Astrocyte (in vitro differentiated cells and primary cell): ENCODE measurements around the gene SLC35B2. TPM values are rescaled to one million over a fixed set of nuclear protein-coding genes. Genes with fewer than 3 reads are reported as not detected.

Source experiments
- DNase-seq: peaks from one replicate; pipeline ENCODE4 v3.0.0-alpha.2; 2010; ENCODE audit warnings: low read depth
- FAIRE-seq: peaks from 2 replicates; lab custom pipeline; 2011; peaks lifted over from hg19 to GRCh38; lab: Jason Lieb, UNC
- H2AFZ ChIP-seq: 2 replicates; pipeline ENCODE4 v1.6.0; 2012; ENCODE audit warnings: low read depth, low read length, inconsistent platforms
- H3K27ac ChIP-seq: 2 replicates; pipeline ENCODE4 v1.5.1; 2011; ENCODE audit warnings: low read depth, low read length, inconsistent platforms
- H3K27me3 ChIP-seq: 2 replicates; pipeline ENCODE4 v1.6.0; 2011; ENCODE audit warnings: low read length, inconsistent platforms; ENCODE audit not compliant: insufficient read depth
- H3K36me3 ChIP-seq: 2 replicates; pipeline ENCODE4 v1.5.1; 2011; ENCODE audit warnings: low read length, inconsistent platforms; ENCODE audit not compliant: insufficient read depth
- H3K4me1 ChIP-seq: 2 replicates; pipeline ENCODE4 v1.5.1; 2011; ENCODE audit warnings: low read length, inconsistent platforms; ENCODE audit not compliant: insufficient read depth
- H3K4me2 ChIP-seq: 2 replicates; pipeline ENCODE4 v1.6.0; 2012; ENCODE audit warnings: low read length, inconsistent platforms
- H3K4me3 ChIP-seq: 2 replicates; pipeline ENCODE4 v1.5.1; 2011; ENCODE audit warnings: low read depth, mild to moderate bottlenecking, low read length, inconsistent platforms; ENCODE audit not compliant: insufficient read depth
- H3K79me2 ChIP-seq: 2 replicates; pipeline ENCODE4 v1.6.0; 2012; ENCODE audit warnings: mild to moderate bottlenecking, low read length, inconsistent platforms; ENCODE audit not compliant: insufficient read depth
- H3K9ac ChIP-seq: 2 replicates; pipeline ENCODE4 v1.6.0; 2012; ENCODE audit warnings: mild to moderate bottlenecking, low read length, inconsistent platforms
- H3K9me3 ChIP-seq: 2 replicates; pipeline ENCODE4 v1.5.1; 2012; ENCODE audit warnings: low read depth, mild to moderate bottlenecking, low read length, inconsistent platforms; ENCODE audit not compliant: insufficient read depth
- H4K20me1 ChIP-seq: 2 replicates; pipeline ENCODE4 v1.6.0; 2012; ENCODE audit warnings: low read length, inconsistent platforms; ENCODE audit not compliant: insufficient read depth
- H3K27ac Mint-ChIP-seq: one replicate; pipeline ENCODE4 v1.8.0; 2021; ENCODE audit warnings: mild to moderate bottlenecking, mixed read lengths; ENCODE audit not compliant: unreplicated experiment
- H3K27me3 Mint-ChIP-seq: one replicate; pipeline ENCODE4 v1.8.0; 2021; ENCODE audit warnings: low read depth, mixed read lengths; ENCODE audit not compliant: unreplicated experiment
- H3K36me3 Mint-ChIP-seq: one replicate; pipeline ENCODE4 v1.8.0; 2021; ENCODE audit warnings: low read depth, mixed read lengths; ENCODE audit not compliant: unreplicated experiment
- H3K4me1 Mint-ChIP-seq: one replicate; pipeline ENCODE4 v1.8.0; 2021; ENCODE audit warnings: low read depth, mixed read lengths; ENCODE audit not compliant: unreplicated experiment
- H3K4me3 Mint-ChIP-seq: one replicate; pipeline ENCODE4 v1.8.0; 2021; ENCODE audit warnings: mild to moderate bottlenecking, moderate library complexity, mixed read lengths; ENCODE audit not compliant: unreplicated experiment
- H3K9me3 Mint-ChIP-seq: one replicate; pipeline ENCODE4 v1.8.0; 2021; ENCODE audit warnings: mild to moderate bottlenecking, mixed read lengths; ENCODE audit not compliant: unreplicated experiment
- EZH2 ChIP-seq: IDR thresholded peaks from 2 replicates; pipeline ENCODE4 v1.6.1; 2012; ENCODE audit warnings: mild to moderate bottlenecking, low read length, inconsistent platforms; ENCODE audit not compliant: insufficient read depth
- total RNA-seq: library from RNA; stranded (reverse); gene quantifications from 2 replicates; pipeline ENCODE4 v1.2.1, GENCODE V29; 2021
- TF ChIP-seq, protein P1 (sequence below): IDR thresholded peaks from 2 replicates; pipeline ENCODE4 v1.5.1; 2011; ENCODE audit warnings: low read depth, mild to moderate bottlenecking, inconsistent platforms, low read length, moderate library complexity; ENCODE audit not compliant: insufficient read depth

Gene SLC35B2
- total RNA-seq, 1 donor from 2014 or later: 61.8 TPM

GRCh38 chr6:44269178-44269920 is 12.0 kb upstream of the SLC35B2 start:
- H3K27me3 ChIP-seq: peaks cover 40% of the 10 kb centered on the region
- H3K4me3 Mint-ChIP-seq: peak overlapping the region; percentile 78

DNA sequence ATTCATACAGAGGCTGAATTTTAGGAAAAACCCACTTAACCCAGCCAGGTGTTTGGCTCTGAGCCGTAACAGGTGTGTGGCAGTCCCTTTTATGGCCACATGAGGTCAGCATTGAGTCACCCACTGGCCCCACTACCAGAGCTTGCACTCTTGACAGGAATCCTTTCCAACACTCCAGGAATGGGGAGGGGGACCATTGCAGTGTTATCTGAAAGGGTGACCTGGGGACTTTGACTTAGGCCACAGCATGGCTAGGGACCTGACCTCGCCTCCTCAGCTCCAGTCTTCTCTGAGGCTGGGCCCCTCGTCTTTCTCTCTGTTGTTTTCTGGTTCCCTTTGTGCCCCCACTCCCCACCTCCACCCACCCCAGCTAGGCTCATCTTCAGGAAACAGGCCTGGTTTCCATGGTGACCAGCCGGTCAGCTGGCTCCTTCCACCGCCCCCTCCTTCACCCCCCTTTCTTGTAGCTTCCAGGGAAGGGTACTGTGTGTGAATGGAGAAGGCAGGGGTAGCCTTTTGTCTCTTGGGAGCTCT is 10.8 kb upstream of the SLC35B2 start:
- Mint-ChIP-seq H3K4me3 (no peak overlapping the region), H3K27me3 (peaks cover 45% of the 10 kb centered on the region), H3K4me1 (peaks cover 14% of the 10 kb centered on the region), H3K9me3 (no peaks in the 10 kb centered on the region), H3K27ac (no peak overlapping the region), H3K36me3 (no peaks in the 10 kb centered on the region)
- H3K4me3 ChIP-seq: no peak overlapping the region
- DNase-seq (no peak), FAIRE-seq (no peak)
- no peak overlapping the region for H3K27ac ChIP-seq
- H4K20me1 ChIP-seq: peaks cover 22% of the 10 kb centered on the region
- no peaks in the 10 kb centered on the region for H3K36me3 ChIP-seq
- TF ChIP-seq, protein P1, sequence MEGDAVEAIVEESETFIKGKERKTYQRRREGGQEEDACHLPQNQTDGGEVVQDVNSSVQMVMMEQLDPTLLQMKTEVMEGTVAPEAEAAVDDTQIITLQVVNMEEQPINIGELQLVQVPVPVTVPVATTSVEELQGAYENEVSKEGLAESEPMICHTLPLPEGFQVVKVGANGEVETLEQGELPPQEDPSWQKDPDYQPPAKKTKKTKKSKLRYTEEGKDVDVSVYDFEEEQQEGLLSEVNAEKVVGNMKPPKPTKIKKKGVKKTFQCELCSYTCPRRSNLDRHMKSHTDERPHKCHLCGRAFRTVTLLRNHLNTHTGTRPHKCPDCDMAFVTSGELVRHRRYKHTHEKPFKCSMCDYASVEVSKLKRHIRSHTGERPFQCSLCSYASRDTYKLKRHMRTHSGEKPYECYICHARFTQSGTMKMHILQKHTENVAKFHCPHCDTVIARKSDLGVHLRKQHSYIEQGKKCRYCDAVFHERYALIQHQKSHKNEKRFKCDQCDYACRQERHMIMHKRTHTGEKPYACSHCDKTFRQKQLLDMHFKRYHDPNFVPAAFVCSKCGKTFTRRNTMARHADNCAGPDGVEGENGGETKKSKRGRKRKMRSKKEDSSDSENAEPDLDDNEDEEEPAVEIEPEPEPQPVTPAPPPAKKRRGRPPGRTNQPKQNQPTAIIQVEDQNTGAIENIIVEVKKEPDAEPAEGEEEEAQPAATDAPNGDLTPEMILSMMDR: peak; percentile 96
- TF ChIP-seq EZH2: no peak
- H2AFZ ChIP-seq: no peak overlapping the region
- peaks cover 40% of the 10 kb centered on the region for H3K27me3 ChIP-seq
- H3K9ac ChIP-seq: no peak overlapping the region
- no peak overlapping the region for H3K4me2 ChIP-seq
- H3K4me1 ChIP-seq: peaks cover 17% of the 10 kb centered on the region
- H3K79me2 ChIP-seq: peaks cover 13% of the 10 kb centered on the region
- H3K9me3 ChIP-seq: no peaks in the 10 kb centered on the region

More at GRCh38 chr6:44269178-44269920, 12.0 kb upstream of the SLC35B2 start:
- no peak for FAIRE-seq
- no peak for TF ChIP-seq EZH2
- TF ChIP-seq, protein P1: no peak
- Mint-ChIP-seq H3K27me3 (peaks cover 53% of the 10 kb centered on the region), H3K27ac (no peak overlapping the region), H3K4me1 (peaks cover 4% of the 10 kb centered on the region), H3K9me3 (no peaks in the 10 kb centered on the region), H3K36me3 (no peaks in the 10 kb centered on the region)
- Histone ChIP-seq H3K27ac (no peak overlapping the region), H3K79me2 (peaks cover 5% of the 10 kb centered on the region), H3K36me3 (no peaks in the 10 kb centered on the region), H3K4me3 (no peak overlapping the region), H3K4me2 (no peak overlapping the region), H3K9ac (no peak overlapping the region), H3K4me1 (peaks cover 5% of the 10 kb centered on the region), H4K20me1 (peaks cover 12% of the 10 kb centered on the region), H2AFZ (no peak overlapping the region), H3K9me3 (no peaks in the 10 kb centered on the region)
- no peak for DNase-seq

DNA sequence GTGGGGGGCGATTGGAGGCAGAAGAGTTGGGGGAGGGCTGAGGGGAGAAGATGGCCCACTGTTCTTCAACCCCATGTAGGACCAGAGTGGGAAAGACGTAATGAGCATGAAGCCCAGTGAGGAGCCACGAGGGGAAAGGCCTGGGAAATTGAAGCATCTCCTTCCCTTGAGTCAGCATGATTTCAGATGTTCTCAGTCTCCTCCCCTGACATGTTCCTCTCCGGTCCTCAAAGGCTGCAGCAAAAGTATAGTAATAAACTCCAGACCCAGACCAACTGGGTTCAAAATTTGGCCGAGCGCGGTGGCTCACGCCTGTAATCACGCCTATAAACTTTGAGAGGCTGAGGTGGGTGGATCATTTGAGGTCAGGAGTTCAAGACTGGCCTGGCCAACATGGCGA is 9.9 kb upstream of the SLC35B2 start:
- H3K9me3 Mint-ChIP-seq: no peaks in the 10 kb centered on the region
- Histone ChIP-seq H4K20me1 (peaks cover 31% of the 10 kb centered on the region), H3K27me3 (peaks cover 34% of the 10 kb centered on the region), H3K4me3 (no peak overlapping the region), H3K4me1 (peaks cover 20% of the 10 kb centered on the region), H3K79me2 (peaks cover 15% of the 10 kb centered on the region), H2AFZ (no peak overlapping the region), H3K4me2 (no peak overlapping the region), H3K36me3 (no peaks in the 10 kb centered on the region), H3K9ac (no peak overlapping the region), H3K27ac (no peak overlapping the region), H3K9me3 (no peaks in the 10 kb centered on the region)
- H3K27ac Mint-ChIP-seq: no peak overlapping the region
- DNase-seq (no peak), FAIRE-seq (no peak)
- H3K4me1 Mint-ChIP-seq: peaks cover 23% of the 10 kb centered on the region
- no peak overlapping the region for H3K4me3 Mint-ChIP-seq
- H3K27me3 Mint-ChIP-seq: peaks cover 36% of the 10 kb centered on the region
- no peak for TF ChIP-seq EZH2
- TF ChIP-seq, protein P1: no peak
- no peaks in the 10 kb centered on the region for H3K36me3 Mint-ChIP-seq
